HFFc6 (cell line): ENCODE data around the gene CAPN11. TPM values are rescaled to one million over a fixed set of nuclear protein-coding genes. Genes with fewer than 3 reads are reported as not detected.
"Not testable (repeated sequence)": the region's sequence is repeated elsewhere in the genome, so short reads cannot be mapped to it uniquely, and the experiment has no call there.

Experiments used
- DNase-seq: peaks from one replicate; pipeline ENCODE4 v3.0.0-alpha.2; 2018
- H3K27ac Mint-ChIP-seq: 2 replicates; pipeline ENCODE4 v1.8.0; 2020; ENCODE audit warnings: mild to moderate bottlenecking, mixed read lengths
- H3K27me3 Mint-ChIP-seq: 2 replicates; pipeline ENCODE4 v1.8.0; 2021; ENCODE audit warnings: mild to moderate bottlenecking, moderate library complexity, mixed read lengths; ENCODE audit not compliant: insufficient read depth
- H3K36me3 Mint-ChIP-seq: 2 replicates; pipeline ENCODE4 v1.8.0; 2021; ENCODE audit warnings: low read depth, mixed read lengths
- H3K4me1 Mint-ChIP-seq: 2 replicates; pipeline ENCODE4 v1.8.0; 2020; ENCODE audit warnings: low read depth, mixed read lengths
- H3K4me3 Mint-ChIP-seq: 2 replicates; pipeline ENCODE4 v1.8.0; 2020; ENCODE audit warnings: mild to moderate bottlenecking, moderate library complexity, mixed read lengths
- H3K9me3 Mint-ChIP-seq: 2 replicates; pipeline ENCODE4 v1.8.0; 2020; ENCODE audit warnings: mild to moderate bottlenecking, mixed read lengths
- total RNA-seq, 6 experiments: library from RNA; stranded (reverse); fragmentation: NEBNext Ultra II Directional; extraction: Animal tissue kit (Norgen Biotek cat#: 25700); gene quantifications; 2 replicates in 1 of 6; 3 replicates in 5 of 6; pipeline ENCODE4 v1.2.3, GENCODE V29; 2021
- TF ChIP-seq, protein P1 (sequence below): fragments of 200-600 bp; sonication (generic); IDR thresholded peaks from 2 replicates; pipeline ENCODE4 v1.5.0; 2021; ENCODE audit warnings: antibody characterized with exemption, mild to moderate bottlenecking

Gene CAPN11
- total RNA-seq, 6 experiments from 2014 or later = not detected

DNA sequence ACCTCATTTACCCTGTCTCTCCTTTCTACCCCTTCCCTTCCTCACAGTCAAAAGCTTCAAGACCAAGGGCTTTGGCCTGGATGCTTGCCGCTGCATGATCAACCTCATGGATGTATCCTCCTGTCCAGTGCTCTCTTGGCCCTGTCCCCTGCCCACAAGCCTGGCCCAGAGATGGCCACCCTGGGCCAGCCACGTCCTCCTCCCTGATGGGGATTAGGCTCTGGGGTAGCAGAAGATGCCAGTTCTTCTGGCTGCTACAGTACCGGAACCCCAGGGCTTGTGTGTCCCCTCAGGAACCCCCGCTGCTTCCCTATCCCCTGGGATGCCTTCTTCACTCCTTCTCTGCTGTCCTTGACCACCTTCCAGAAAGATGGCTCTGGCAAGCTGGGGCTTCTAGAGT, 22.3 kb downstream of the CAPN11 start:
- TF ChIP-seq, protein P1, sequence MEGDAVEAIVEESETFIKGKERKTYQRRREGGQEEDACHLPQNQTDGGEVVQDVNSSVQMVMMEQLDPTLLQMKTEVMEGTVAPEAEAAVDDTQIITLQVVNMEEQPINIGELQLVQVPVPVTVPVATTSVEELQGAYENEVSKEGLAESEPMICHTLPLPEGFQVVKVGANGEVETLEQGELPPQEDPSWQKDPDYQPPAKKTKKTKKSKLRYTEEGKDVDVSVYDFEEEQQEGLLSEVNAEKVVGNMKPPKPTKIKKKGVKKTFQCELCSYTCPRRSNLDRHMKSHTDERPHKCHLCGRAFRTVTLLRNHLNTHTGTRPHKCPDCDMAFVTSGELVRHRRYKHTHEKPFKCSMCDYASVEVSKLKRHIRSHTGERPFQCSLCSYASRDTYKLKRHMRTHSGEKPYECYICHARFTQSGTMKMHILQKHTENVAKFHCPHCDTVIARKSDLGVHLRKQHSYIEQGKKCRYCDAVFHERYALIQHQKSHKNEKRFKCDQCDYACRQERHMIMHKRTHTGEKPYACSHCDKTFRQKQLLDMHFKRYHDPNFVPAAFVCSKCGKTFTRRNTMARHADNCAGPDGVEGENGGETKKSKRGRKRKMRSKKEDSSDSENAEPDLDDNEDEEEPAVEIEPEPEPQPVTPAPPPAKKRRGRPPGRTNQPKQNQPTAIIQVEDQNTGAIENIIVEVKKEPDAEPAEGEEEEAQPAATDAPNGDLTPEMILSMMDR = no peak
- H3K27me3 Mint-ChIP-seq = peaks cover 11% of the 10 kb centered on the region
- no peak for DNase-seq
- H3K27ac Mint-ChIP-seq = no peak overlapping the region
- no peaks in the 10 kb centered on the region for H3K36me3 Mint-ChIP-seq
- peaks cover 40% of the 10 kb centered on the region for H3K4me1 Mint-ChIP-seq
- no peak overlapping the region for H3K4me3 Mint-ChIP-seq
- no peaks in the 10 kb centered on the region for H3K9me3 Mint-ChIP-seq

DNA sequence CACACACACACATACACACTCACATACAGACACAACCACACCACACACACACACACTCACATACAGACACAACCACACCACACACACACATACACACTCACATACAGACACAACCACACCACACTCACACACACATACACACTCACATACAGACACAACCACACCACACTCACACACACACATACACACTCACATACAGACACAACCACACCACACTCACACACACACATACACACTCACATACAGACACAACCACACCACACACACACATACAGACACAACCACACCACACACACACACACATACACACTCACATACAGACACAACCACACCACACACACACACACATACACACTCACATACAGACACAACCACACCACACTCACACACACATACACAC, 23.2 kb downstream of the CAPN11 start:
- not testable (repeated sequence) for H3K27ac Mint-ChIP-seq, H3K4me3 Mint-ChIP-seq, H3K9me3 Mint-ChIP-seq, DNase-seq, H3K36me3 Mint-ChIP-seq
- Mint-ChIP-seq H3K27me3 (peaks cover 17% of the 10 kb centered on the region), H3K4me1 (peaks cover 33% of the 10 kb centered on the region)

DNA sequence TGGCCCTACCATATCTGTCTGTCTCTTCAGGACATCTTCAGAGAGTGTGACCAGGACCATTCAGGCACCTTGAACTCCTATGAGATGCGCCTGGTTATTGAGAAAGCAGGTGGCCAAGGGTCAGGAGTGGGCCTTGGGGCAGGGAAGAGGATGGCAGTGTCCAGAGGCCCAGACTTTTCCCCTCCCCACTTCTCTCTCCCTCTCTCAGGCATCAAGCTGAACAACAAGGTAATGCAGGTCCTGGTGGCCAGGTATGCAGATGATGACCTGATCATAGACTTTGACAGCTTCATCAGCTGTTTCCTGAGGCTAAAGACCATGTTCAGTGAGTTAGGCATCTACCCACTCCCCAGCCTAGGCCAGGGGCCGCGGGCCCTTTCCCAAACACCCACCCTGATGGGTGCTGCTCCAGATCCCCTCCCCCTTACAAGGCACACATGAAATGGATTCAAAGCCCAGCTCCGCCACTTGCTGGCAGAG, 24.3 kb downstream of the CAPN11 start:
- H3K9me3 Mint-ChIP-seq = no peaks in the 10 kb centered on the region
- DNase-seq = no peak
- H3K27ac Mint-ChIP-seq = no peak overlapping the region
- H3K36me3 Mint-ChIP-seq = no peaks in the 10 kb centered on the region
- TF ChIP-seq, protein P1 = no peak
- peaks cover 17% of the 10 kb centered on the region for H3K27me3 Mint-ChIP-seq
- H3K4me1 Mint-ChIP-seq = peaks cover 22% of the 10 kb centered on the region
- H3K4me3 Mint-ChIP-seq = no peak overlapping the region

DNA sequence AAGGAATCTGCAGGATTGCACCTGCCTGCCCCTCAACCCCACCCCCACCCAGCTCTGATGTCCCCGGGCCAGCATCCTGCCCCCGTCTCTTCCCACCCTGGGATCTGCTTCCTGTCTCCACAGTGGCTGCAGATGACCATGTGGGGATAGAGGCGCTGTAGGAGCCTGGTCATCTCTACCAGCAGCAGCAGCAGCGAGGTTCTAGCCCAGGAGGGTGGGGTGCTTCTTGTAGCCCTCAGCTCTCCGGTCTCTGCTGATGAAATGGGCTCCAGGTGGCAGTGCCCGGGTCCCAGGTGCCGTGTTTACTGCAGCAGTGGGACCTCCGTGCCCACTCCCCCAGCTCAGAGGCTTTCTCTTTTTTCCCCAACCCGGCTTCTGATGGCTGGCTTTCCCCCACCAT, 25.2 kb downstream of the CAPN11 start:
- Mint-ChIP-seq H3K27me3 (peaks cover 17% of the 10 kb centered on the region), H3K27ac (no peak overlapping the region), H3K9me3 (no peaks in the 10 kb centered on the region), H3K36me3 (no peaks in the 10 kb centered on the region), H3K4me3 (no peak overlapping the region), H3K4me1 (peaks cover 13% of the 10 kb centered on the region)
- DNase-seq = no peak
- TF ChIP-seq, protein P1 = no peak

DNA sequence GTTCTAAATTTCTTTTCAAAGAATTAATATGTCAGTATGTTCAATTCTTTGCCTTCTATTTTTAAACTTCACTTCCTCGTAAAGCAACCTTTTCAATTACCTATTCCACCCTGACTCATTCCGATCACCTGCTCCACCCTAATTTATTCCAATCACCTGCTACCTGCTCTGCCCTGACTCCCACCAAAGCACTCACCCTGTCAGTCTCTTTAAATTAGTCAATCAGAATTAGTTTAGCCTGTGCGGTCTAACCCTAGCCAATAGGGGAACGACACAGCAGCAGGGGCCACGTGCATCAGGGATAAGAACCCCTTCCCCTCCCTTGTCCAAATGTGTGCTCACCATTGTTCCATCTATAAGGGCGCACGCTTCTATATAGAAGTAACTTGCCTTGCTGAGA, 26.7 kb downstream of the CAPN11 start:
- not testable (repeated sequence) for H3K27ac Mint-ChIP-seq, H3K4me3 Mint-ChIP-seq, H3K9me3 Mint-ChIP-seq, DNase-seq, H3K36me3 Mint-ChIP-seq, H3K4me1 Mint-ChIP-seq
- H3K27me3 Mint-ChIP-seq = peaks cover 25% of the 10 kb centered on the region

DNA sequence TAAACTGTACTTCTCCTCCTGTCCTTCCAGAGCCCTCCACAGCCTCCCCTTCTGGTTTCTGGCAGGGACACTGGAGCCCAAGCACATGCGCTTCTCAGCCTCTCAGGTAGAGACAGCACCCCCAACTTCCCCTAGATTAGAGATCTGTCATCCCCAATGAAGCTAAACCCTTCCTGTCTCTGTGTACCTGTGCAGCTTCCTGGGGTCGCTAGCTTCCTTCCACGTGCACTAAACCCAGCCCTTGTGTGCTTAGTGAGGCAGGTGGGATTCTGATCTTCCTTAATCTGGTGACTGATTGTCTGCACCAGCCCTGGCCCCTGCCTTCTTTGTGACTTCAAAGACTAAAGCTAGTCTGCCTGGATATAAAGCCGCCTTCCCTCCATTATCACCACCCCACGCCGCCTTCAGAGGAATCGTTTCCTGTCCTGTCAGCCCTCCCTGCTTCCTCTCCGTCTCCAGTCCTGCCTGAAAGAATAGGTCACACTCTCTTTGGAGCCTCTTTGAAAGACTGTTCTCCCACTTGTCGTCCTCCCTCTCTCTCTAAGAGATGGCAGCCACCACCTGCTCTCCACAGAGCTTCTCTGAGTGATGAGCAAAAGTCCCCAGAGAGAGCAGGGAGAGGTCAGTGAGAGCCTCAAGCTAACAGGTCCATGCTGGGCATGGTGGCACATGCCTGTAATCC, 27.5 kb downstream of the CAPN11 start:
- H3K4me1 Mint-ChIP-seq = no peaks in the 10 kb centered on the region
- DNase-seq = no peak
- no peaks in the 10 kb centered on the region for H3K9me3 Mint-ChIP-seq
- no peak overlapping the region for H3K4me3 Mint-ChIP-seq
- no peaks in the 10 kb centered on the region for H3K36me3 Mint-ChIP-seq
- no peak overlapping the region for H3K27ac Mint-ChIP-seq
- TF ChIP-seq, protein P1 = no peak
- peaks cover 25% of the 10 kb centered on the region for H3K27me3 Mint-ChIP-seq
